ENCODE data around the gene WDR33.

- TF ChIP-seq CHD2 (IDR thresholded peaks at IDR 0.05; ENCODE audit: low read depth, low read length) (no peak), TOE1 (IDR thresholded peaks at IDR 0.05; ENCODE audit: borderline replicate concordance) (no peak), TOE1 (CRISPR knock-in tag; IDR thresholded peaks at IDR 0.05; ENCODE audit: borderline replicate concordance, low read depth) (no peak), REST (IDR thresholded peaks at IDR 0.05; ENCODE audit: borderline replicate concordance) (no peak), REST (CRISPR knock-in tag; IDR thresholded peaks at IDR 0.05; ENCODE audit: low read depth) (no peak), GTF2B (IDR thresholded peaks at IDR 0.05; ENCODE audit: extremely low read depth, insufficient read length) (no peak)
These were observed 131.2 kb downstream of the WDR33 start for GRCh38 chr2:127679680-127680361.
